ENCODE data around the gene DECR2. TPM values are rescaled to one million over a fixed set of nuclear protein-coding genes. Genes with fewer than 3 reads are reported as not detected.

The DECR2 gene
- total RNA-seq, 1 experiment from 2014 or later = 52.6 TPM

- Histone ChIP-seq H3K4me1 (no peaks in the 10 kb centered on the region), H3K36me3 (ENCODE audit: control insufficient read depth, insufficient read depth, low read length) (no peaks in the 10 kb centered on the region), H3K27me3 (replicated peaks; ENCODE audit: control insufficient read depth, insufficient read depth, low read length) (no peaks in the 10 kb centered on the region), H3K9me3 (no peaks in the 10 kb centered on the region), H3K4me3 (ENCODE audit: low read depth, low read length) (no peak overlapping the region)
- Mint-ChIP-seq H3K9me3 (ENCODE audit: unreplicated experiment) (no peaks in the 10 kb centered on the region), H3K27ac (ENCODE audit: unreplicated experiment) (no peak overlapping the region), H3K4me1 (ENCODE audit: low read depth, unreplicated experiment) (peaks cover 6% of the 10 kb centered on the region), H3K36me3 (ENCODE audit: insufficient read depth, unreplicated experiment) (no peaks in the 10 kb centered on the region), H3K4me3 (ENCODE audit: unreplicated experiment) (no peak overlapping the region), H3K27me3 (ENCODE audit: insufficient read depth, unreplicated experiment) (no peaks in the 10 kb centered on the region)
- TF ChIP-seq, protein P1, sequence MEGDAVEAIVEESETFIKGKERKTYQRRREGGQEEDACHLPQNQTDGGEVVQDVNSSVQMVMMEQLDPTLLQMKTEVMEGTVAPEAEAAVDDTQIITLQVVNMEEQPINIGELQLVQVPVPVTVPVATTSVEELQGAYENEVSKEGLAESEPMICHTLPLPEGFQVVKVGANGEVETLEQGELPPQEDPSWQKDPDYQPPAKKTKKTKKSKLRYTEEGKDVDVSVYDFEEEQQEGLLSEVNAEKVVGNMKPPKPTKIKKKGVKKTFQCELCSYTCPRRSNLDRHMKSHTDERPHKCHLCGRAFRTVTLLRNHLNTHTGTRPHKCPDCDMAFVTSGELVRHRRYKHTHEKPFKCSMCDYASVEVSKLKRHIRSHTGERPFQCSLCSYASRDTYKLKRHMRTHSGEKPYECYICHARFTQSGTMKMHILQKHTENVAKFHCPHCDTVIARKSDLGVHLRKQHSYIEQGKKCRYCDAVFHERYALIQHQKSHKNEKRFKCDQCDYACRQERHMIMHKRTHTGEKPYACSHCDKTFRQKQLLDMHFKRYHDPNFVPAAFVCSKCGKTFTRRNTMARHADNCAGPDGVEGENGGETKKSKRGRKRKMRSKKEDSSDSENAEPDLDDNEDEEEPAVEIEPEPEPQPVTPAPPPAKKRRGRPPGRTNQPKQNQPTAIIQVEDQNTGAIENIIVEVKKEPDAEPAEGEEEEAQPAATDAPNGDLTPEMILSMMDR (IDR thresholded peaks at IDR 0.05; ENCODE audit: insufficient read depth in 1 of 2, low read depth in 1 of 2, low read length in 1 of 2, severe bottlenecking in 1 of 2, unreplicated experiment in 1 of 2) = no peak
- DNase-seq = no peak
- intact Hi-C loops (cut with micrococcal nuclease; ENCODE audit: unreplicated experiment) = no loop called here
- ChIA-PET CTCF (no interaction called here), POLR2A (no interaction called here)
- no TSS peak for BruUV-seq (replicated peaks)
These were observed 48.7 kb downstream of the DECR2 start for GRCh38 chr16:450385-450784.

DNA sequence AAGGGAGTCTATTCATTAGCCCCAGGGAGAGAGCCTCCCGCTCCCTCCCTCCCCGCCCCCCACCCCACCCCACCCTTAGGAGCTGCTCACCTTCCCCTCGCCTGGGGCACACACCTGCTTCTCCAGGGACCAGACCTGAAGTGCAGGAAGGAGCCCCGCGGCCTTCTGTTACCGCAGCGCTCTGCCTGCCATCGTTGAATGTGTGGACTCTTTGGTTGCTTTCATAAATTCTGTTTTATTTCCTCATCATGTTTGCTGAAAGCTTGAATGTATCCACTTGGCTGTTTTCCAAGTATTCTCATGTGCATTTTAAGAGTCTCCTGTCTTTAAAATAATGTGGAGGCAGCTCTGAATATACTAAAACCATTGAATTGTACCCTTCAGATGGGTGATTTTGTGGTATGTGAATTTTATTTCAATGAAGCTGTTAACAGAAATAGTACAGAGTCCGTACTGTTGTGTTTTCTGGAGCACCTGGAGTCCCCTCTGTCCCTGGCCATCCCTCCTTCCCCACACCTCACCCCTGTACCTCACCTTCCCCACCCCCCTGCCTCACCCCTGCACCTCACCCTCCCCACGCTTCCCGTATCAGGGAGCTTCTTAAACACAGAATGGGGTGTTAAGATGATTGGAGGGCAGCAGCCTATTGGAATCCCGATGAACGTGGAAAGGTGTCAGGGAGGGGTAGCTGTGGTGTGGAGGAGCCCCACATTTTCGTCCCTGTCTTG, 49.3 kb downstream of the DECR2 start:
- no peaks in the 10 kb centered on the region for H3K27me3 ChIP-seq (replicated peaks; ENCODE audit: control insufficient read depth, insufficient read depth, low read length)
- intact Hi-C loops (cut with micrococcal nuclease; ENCODE audit: unreplicated experiment) = no loop called here
- no peaks in the 10 kb centered on the region for H3K27me3 Mint-ChIP-seq (ENCODE audit: insufficient read depth, unreplicated experiment)
- TF ChIP-seq, protein P1 (IDR thresholded peaks at IDR 0.05; ENCODE audit: insufficient read depth in 1 of 2, low read depth in 1 of 2, low read length in 1 of 2, severe bottlenecking in 1 of 2, unreplicated experiment in 1 of 2) = no peak
- peaks cover 6% of the 10 kb centered on the region for H3K4me1 Mint-ChIP-seq (ENCODE audit: low read depth, unreplicated experiment)
- no peak overlapping the region for H3K4me3 Mint-ChIP-seq (ENCODE audit: unreplicated experiment)
- no peaks in the 10 kb centered on the region for H3K9me3 ChIP-seq
- no peaks in the 10 kb centered on the region for H3K4me1 ChIP-seq
- H3K27ac Mint-ChIP-seq (ENCODE audit: unreplicated experiment) = no peak overlapping the region
- H3K9me3 Mint-ChIP-seq (ENCODE audit: unreplicated experiment) = no peaks in the 10 kb centered on the region
- BruUV-seq (replicated peaks) = no TSS peak
- no peaks in the 10 kb centered on the region for H3K36me3 ChIP-seq (ENCODE audit: control insufficient read depth, insufficient read depth, low read length)
- CTCF ChIA-PET = no interaction called here
- no peaks in the 10 kb centered on the region for H3K36me3 Mint-ChIP-seq (ENCODE audit: insufficient read depth, unreplicated experiment)
- POLR2A ChIA-PET = no interaction called here
- H3K4me3 ChIP-seq (ENCODE audit: low read depth, low read length) = no peak overlapping the region
- no peak for DNase-seq

GRCh38 chr16:454397-454940, 52.8 kb downstream of the DECR2 start:
- H3K9me3 Mint-ChIP-seq (ENCODE audit: unreplicated experiment) = no peaks in the 10 kb centered on the region

More at GRCh38 chr16:454397-454940, 52.8 kb downstream of the DECR2 start:
- CTCF ChIA-PET = no interaction called here
- H3K27me3 Mint-ChIP-seq (ENCODE audit: insufficient read depth, unreplicated experiment) = no peaks in the 10 kb centered on the region
- no peaks in the 10 kb centered on the region for H3K27me3 ChIP-seq (replicated peaks; ENCODE audit: control insufficient read depth, insufficient read depth, low read length)
- no peak overlapping the region for H3K4me3 ChIP-seq (ENCODE audit: low read depth, low read length)
- no peak overlapping the region for H3K4me3 Mint-ChIP-seq (ENCODE audit: unreplicated experiment)
- peaks cover 11% of the 10 kb centered on the region for H3K4me1 Mint-ChIP-seq (ENCODE audit: low read depth, unreplicated experiment)
- no peak overlapping the region for H3K27ac Mint-ChIP-seq (ENCODE audit: unreplicated experiment)
- intact Hi-C loops (cut with micrococcal nuclease; ENCODE audit: unreplicated experiment) = no loop called here
- no peaks in the 10 kb centered on the region for H3K36me3 Mint-ChIP-seq (ENCODE audit: insufficient read depth, unreplicated experiment)
- BruUV-seq (replicated peaks) = no TSS peak
- TF ChIP-seq, protein P1 (IDR thresholded peaks at IDR 0.05; ENCODE audit: insufficient read depth in 1 of 2, low read depth in 1 of 2, low read length in 1 of 2, severe bottlenecking in 1 of 2, unreplicated experiment in 1 of 2) = no peak
- POLR2A ChIA-PET = interaction anchor here (0.7 kb wide), 1 partner anchor 49 kb away, joined by 3 read pairs; no protein-coding TSS in a partner anchor
- H3K9me3 ChIP-seq = no peaks in the 10 kb centered on the region
- no peaks in the 10 kb centered on the region for H3K36me3 ChIP-seq (ENCODE audit: control insufficient read depth, insufficient read depth, low read length)
- no peak for DNase-seq
- peaks cover 14% of the 10 kb centered on the region for H3K4me1 ChIP-seq
